HL-60/S4 (cell line): ENCODE results near the gene CEP120.
"Not testable (repeated sequence)": the region's sequence is repeated elsewhere in the genome, so short reads cannot be mapped to it uniquely, and the experiment has no call there.

Source experiments
- in situ Hi-C: fragments of 300-500 bp; cut with MboI; formaldehyde crosslinking; loops from 2 replicates; pipeline ENCODE4 v1.14.3; 2022; ENCODE audit warnings: low sequenced_read_pairs

The CEP120 gene

GRCh38 chr5:123423278-123424149 lies at the start of gene CEP120:
TSS of gene CEP120 (minus strand) at chr5:123423403. CDS start at chr5:123422998, 405 bp downstream.
- in situ Hi-C loops, result no loop called here

- in situ Hi-C loops, result no loop called here
Observed at GRCh38 chr5:123472150-123472924, 49.1 kb upstream of the CEP120 start.

GRCh38 chr5:123471385-123471784 lies 48.2 kb upstream of the CEP120 start:
- in situ Hi-C loops, result no loop called here

DNA sequence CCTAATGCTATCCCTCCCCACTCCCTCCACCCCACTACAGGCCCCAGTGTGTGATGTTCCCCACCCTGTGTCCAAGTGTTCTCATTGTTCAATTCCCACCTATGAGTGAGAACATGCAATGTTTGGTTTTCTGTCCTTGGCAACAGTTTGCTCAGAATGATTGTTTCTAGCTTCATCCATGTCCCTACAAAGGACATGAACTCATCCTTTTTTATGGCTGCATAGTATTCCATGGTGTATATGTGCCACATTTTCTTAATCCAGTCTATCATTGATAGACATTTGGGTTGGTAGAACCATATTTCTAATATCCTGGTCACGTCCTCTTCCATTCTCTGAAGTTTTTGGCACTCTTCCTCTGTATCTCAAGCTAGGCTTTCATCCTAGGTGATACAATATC lies 43.6 kb upstream of the CEP120 start:
- in situ Hi-C loops, result not testable (repeated sequence)

- in situ Hi-C loops, result no loop called here
Observed at GRCh38 chr5:123460296-123460729, 37.1 kb upstream of the CEP120 start.

- in situ Hi-C loops, result not testable (repeated sequence)
Observed at GRCh38 chr5:123458994-123459393, 35.8 kb upstream of the CEP120 start.

DNA sequence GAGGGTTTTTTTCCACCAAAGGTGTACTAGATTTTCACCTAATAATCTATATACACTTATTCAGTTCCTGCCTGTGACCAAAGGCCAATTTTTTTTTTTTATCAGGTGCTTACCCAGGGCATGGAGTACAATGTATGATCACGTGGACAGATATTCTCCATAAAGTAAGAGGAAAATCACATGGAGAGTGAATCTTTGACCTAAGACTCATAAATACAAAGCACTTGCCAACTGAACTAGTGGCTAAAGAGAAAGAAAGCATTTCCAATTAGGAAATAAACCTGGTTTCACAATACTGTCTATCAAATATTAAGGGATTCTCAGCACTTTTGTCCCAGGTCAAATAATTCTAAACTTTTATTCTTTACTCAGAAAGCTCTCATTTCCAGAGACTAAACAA lies 33.0 kb upstream of the CEP120 start:
- in situ Hi-C loops, result no loop called here

DNA sequence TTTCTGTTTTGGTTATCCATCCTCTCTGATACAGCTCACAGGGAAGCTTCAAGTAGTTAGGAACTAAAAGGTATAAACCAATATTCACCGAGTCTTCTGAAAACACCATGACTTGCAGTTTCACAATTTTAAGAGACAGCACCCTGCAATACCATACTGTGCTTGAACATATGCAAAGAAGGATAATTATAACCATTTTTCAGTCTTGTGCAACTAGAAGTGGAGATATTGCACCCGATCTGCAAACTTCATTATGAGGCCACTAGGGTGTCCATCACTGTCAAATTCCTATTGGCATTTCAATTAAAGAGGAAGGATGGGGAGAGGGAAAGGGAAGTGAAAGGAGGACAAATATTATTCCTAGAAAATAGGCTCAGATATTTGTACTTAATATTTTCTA lies 32.4 kb upstream of the CEP120 start:
- in situ Hi-C loops, result no loop called here

DNA sequence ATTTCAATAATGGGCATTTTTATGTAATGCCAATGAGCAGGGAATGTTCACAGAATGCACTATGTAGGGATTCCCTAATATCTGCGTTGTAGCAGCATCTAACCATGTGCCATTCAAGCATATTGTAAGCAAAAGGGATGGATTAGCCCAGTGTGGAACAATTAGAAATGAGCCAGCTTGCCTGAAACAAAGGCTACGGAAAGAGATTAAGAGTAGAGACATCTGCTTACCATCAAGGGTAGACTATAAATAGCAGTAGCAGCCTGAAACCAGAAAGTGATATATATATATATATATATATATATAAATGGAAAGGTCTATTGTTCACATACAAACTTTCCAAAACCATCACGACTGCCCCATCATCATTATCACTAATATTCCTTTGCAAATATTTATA lies 31.9 kb upstream of the CEP120 start:
- in situ Hi-C loops, result no loop called here

GRCh38 chr5:123454259-123454911 lies 31.2 kb upstream of the CEP120 start:
- in situ Hi-C loops, result no loop called here

- in situ Hi-C loops, result no loop called here
Observed at GRCh38 chr5:123452401-123452800, 29.2 kb upstream of the CEP120 start.

GRCh38 chr5:123451047-123451446 lies 27.8 kb upstream of the CEP120 start:
- in situ Hi-C loops, result no loop called here

GRCh38 chr5:123450640-123451039 lies 27.4 kb upstream of the CEP120 start:
- in situ Hi-C loops, result no loop called here

DNA sequence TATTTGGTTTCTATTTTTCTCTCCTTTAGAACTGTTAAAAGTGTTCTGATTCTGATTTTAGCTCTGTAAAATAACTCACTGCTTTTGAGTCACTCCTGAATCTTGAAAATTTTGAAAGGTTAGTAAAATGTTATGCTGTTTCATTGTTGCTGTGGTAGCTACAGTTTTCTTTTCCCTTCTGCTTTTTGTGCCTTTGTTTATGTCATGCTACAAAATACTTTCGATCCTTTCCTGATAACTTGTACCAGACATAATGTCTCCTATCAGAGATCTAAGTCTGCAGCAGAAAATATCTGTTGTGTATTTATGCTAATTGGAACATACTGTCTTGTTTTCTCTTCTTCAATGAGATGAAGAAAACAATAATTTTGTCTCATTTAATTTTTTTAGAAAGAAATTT lies 26.9 kb upstream of the CEP120 start:
- in situ Hi-C loops, result no loop called here

DNA sequence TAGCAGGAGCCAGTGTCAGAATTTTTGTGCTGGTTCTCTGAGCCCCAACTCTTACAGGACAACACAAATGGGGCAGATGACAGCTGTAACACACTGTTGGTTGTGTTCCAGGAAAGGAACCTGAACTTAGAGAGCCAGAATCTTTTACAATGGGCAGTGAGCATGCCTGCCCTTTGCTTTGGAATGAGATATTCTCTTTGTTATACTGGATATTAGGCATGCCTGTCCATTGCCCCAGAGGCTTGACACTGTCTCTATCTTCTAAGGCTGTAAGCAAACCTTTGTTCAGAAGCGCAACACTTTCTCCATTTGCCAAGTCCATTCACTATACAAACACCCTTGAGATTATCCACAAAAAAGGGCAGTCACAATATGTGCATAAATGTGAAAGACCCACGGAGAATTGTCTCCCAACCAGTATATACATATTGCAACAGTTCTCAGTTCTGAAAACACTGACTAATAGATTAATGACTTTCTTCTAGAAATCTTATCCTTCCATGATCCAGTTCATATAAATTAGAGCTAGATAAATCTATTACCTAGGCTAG lies 26.3 kb upstream of the CEP120 start:
- in situ Hi-C loops, result no loop called here

GRCh38 chr5:123448743-123449142 lies 25.5 kb upstream of the CEP120 start:
- in situ Hi-C loops, result no loop called here

- in situ Hi-C loops, result no loop called here
Observed at GRCh38 chr5:123448017-123448617, 24.9 kb upstream of the CEP120 start.

DNA sequence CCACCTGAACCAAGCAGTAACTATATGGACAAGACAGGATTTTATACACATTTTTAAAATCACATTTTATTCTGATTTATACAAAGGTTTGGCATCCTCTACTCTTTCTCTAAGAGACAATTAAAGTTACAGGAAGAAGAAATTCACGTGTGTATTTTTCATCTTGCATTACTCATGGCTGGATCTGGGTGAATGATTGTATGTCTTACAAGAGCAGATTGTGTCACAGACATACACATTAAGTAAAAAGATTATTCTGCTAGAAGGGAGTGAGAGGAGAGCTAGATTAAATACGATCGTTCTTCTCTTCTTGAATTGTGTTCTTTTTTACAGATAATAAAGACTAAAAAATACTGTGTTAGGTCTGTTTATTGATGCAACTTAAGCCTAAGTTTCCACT lies 20.8 kb upstream of the CEP120 start:
- in situ Hi-C loops, result no loop called here

DNA sequence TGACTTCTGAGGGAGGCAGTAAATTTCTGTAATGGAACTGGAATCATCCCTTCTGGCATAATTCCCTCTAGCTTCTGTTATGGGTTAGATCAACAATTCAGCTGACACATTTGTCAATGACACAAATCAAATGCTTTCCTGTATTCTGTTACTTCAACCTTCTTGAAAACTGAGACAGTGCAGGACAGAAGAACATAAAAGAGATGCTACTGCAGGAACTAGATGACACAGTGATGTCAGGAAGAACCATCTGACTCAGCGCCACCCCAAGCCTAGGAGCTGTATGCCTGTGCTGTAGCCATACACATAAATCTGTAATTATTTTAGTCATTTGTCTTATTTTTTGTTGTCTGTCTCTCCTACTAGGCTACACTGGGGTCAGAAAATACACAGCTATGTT lies 18.2 kb upstream of the CEP120 start:
- in situ Hi-C loops, result no loop called here

GRCh38 chr5:123440456-123441181 lies 17.4 kb upstream of the CEP120 start:
- in situ Hi-C loops, result no loop called here
